ENCODE results near the gene DHX58. TPM values are rescaled to one million over a fixed set of nuclear protein-coding genes. Genes with fewer than 3 reads are reported as not detected.

The DHX58 gene
- total RNA-seq, 1 donor: 12.3 TPM

DNA sequence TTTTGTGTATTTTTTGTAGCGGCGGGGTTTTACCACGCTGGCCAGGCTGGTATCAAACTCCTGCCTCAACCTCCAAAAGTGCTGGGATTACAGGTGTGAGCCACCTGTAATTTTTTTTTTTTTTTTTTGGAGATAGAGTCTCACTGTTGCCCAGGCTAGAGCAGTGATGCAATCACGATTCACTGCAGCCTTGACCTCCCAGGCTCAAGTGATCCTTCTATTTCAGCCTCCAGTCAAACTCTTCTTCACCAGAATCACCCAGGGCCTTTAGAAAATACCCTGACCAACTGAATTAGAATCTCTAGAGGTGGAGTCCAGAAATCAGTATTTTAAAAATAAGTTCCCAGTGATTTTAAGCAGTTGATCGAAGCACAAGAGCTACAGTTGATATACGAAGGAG lies 22.6 kb upstream of the DHX58 start:
- Histone ChIP-seq H3K9me3 (ENCODE audit: low read depth, low read length) (no peaks in the 10 kb centered on the region), H3K27me3 (ENCODE audit: insufficient read depth, low read length) (no peaks in the 10 kb centered on the region), H3K4me1 (ENCODE audit: insufficient read depth, low read length) (peaks cover 80% of the 10 kb centered on the region), H3K4me3 (ENCODE audit: low read length) (no peak overlapping the region)

DNA sequence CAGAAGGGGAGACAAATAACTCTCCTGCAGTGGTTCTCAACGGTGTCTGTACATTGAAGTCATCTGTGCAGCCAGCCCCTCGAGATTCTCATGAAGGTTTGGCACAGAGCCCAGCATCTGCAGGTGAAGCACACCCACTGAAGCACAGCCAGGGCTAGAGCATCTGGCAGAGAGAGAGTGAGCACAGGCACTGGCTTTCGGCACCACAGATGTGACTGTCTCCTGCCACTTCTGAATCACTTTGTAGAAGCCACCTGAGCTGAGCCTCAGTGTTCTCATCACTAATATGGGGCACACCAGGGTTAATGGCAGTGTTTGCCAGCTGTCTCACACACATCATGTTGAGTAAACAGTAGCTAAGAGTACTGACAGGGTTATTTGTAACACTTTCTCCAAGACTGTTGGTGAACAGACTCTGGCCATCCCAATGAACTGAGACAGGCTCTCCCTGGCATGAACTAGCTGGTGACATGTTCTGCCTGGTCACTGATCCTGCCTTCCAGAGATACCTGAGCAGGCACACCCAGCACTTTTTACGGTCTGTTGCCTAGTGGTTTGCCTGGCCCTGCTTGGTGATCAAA lies 21.0 kb upstream of the DHX58 start:
- Histone ChIP-seq H3K27me3 (ENCODE audit: insufficient read depth, low read length) (no peaks in the 10 kb centered on the region), H3K4me3 (ENCODE audit: low read length) (no peak overlapping the region), H3K9me3 (ENCODE audit: low read depth, low read length) (no peaks in the 10 kb centered on the region), H3K4me1 (ENCODE audit: insufficient read depth, low read length) (peaks cover 73% of the 10 kb centered on the region)

DNA sequence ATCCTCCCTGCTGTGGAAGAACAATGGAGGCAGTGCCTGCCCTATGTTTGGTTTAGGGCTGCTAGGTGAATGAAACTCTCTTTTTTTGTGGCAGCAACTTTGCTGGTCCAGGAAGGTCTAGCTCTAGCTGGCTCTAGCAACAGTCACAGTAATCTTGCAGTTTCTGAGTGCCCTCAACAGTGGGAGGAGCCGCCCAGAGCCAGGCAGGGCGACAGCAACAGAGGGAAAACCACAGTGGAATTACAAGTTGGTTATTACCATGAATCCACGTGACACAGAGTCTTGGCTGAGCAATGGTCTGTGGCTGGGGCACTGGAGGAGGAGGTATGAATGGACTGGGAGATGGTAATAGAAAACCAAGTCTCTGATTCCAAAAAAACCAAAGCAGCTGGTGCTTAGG lies 20.4 kb upstream of the DHX58 start:
- no peaks in the 10 kb centered on the region for H3K9me3 ChIP-seq (ENCODE audit: low read depth, low read length)
- H3K4me3 ChIP-seq (ENCODE audit: low read length): no peak overlapping the region
- peaks cover 67% of the 10 kb centered on the region for H3K4me1 ChIP-seq (ENCODE audit: insufficient read depth, low read length)
- no peaks in the 10 kb centered on the region for H3K27me3 ChIP-seq (ENCODE audit: insufficient read depth, low read length)

DNA sequence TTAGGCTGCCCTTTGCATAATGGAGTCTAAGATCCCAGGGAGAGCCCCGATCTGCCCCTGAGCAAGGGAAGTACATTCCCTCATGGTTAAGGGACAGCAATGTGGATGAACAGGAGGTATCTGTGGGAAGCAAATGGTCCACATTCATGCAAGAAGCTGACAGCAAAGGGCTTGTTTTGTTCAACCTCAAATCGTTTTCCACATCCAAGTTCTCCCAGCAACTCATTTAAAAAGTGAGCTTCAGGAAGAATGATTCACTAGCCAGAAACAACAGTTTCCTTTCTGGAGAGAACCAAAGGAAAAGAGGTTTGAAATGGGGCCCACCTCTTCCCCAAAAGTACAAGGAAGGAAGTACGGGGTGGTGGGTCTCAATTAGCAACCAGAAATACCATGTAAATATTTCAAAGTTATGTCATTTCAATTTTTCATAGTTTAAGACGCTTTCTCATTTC lies 19.5 kb upstream of the DHX58 start:
- peaks cover 67% of the 10 kb centered on the region for H3K4me1 ChIP-seq (ENCODE audit: insufficient read depth, low read length)
- no peaks in the 10 kb centered on the region for H3K27me3 ChIP-seq (ENCODE audit: insufficient read depth, low read length)
- H3K9me3 ChIP-seq (ENCODE audit: low read depth, low read length): no peaks in the 10 kb centered on the region
- no peak overlapping the region for H3K4me3 ChIP-seq (ENCODE audit: low read length)

DNA sequence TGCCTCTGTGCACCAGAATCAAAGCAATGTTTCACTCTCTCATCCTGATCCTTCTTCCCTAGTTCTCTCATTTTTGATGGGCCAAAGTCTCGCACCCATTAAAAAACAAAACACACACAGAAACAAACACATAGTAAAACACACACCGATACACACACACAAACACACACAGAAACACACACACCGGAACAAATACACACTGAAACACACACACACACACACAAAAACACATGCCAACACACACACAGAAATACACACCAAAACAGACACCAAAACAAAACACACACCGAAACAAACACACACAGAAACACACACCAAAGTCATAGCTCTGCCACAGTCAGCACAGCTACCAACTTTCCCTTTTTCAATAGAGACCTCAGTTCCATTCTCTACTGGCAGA lies 18.7 kb upstream of the DHX58 start:
- Histone ChIP-seq H3K9me3 (ENCODE audit: low read depth, low read length) (no peaks in the 10 kb centered on the region), H3K27me3 (ENCODE audit: insufficient read depth, low read length) (no peaks in the 10 kb centered on the region), H3K4me3 (ENCODE audit: low read length) (no peak overlapping the region), H3K4me1 (ENCODE audit: insufficient read depth, low read length) (peaks cover 60% of the 10 kb centered on the region)

DNA sequence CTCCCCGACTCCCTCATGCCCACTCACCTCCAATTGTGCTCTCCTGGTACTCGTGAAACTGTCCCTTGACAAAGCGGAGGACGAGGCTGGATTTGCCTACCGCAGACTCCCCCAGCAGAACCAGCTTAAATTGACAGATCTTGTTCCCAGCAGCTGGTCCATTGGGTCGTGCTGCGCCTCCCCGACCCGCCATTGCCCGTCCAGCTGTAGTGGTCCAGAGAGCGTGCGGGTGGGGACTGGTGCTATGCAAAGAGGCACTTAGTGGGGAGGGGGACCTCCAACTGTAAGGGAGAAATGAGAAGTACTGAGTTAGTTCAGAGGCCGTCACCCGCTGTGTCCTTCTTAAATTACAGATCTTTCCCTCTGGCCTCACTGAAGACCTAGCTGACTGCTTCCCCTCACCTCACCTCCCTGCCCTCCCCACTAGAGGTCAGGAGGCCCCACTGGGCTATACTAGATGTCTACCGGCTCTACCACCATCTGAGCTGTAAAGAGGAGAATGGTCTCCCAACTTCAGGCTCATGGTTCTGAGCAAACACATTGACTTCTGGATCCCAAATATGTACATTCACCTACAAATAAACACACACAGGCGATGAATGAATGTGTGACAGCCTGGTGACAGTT lies 17.9 kb upstream of the DHX58 start:
- H3K4me3 ChIP-seq (ENCODE audit: low read length): no peak overlapping the region
- H3K27me3 ChIP-seq (ENCODE audit: insufficient read depth, low read length): no peaks in the 10 kb centered on the region
- no peaks in the 10 kb centered on the region for H3K9me3 ChIP-seq (ENCODE audit: low read depth, low read length)
- peaks cover 52% of the 10 kb centered on the region for H3K4me1 ChIP-seq (ENCODE audit: insufficient read depth, low read length)

DNA sequence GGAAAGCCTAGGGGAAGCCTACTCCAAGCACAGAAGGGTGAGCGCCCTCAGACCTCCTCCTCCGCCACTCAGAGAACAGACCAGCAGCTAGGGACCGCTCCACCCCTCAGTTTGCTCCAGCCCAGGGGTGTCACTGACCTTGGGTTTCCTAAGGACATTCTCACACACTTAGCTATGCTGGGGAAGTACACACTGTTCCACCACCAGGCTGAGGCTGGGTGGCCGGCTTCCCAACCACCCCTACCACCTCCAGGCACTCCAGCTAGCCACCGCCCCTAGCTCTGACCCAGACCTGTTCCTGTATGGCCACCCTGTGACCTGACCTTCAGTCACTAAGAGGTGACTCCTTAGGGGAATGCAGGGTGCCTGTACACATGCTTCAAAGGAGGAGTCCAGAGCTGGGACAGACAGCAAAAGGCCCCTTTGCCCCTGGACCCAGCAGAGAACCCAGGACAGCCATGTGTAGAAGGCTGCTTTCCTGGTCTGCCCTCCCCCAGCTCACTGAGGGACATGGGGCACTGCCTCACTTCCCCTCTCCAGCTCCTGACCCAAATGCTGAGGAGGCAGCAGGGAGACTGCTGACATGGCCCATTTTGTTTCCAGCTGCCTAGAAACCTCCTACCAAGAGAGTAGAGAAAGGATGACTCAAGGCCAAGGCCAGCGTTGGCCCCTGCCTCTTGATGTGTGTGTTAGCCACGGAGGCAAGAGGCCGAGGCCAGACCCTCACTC lies 16.8 kb upstream of the DHX58 start:
- Histone ChIP-seq H3K4me1 (ENCODE audit: insufficient read depth, low read length) (peaks cover 40% of the 10 kb centered on the region), H3K9me3 (ENCODE audit: low read depth, low read length) (no peaks in the 10 kb centered on the region), H3K4me3 (ENCODE audit: low read length) (no peak overlapping the region), H3K27me3 (ENCODE audit: insufficient read depth, low read length) (no peaks in the 10 kb centered on the region)

DNA sequence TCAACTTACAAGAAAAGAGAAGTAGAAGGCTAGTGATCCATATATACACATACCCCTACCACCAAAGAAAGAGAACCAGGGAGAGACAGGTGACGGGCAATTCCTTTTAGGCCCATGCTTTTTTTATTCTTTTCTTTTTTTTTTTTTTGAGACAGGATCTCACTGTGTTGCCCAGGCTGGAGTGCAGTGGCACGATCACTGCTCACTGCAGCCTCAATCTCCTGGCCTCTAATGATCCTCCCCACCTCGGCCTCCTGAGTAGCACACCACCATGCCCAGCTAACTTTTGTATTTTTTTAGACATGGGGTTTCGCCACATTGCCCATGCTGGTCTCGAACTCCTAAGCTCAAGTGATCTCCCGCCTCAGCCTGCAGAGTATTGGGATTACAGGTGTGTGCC lies 14.9 kb upstream of the DHX58 start:
- H3K4me1 ChIP-seq (ENCODE audit: insufficient read depth, low read length): peaks cover 22% of the 10 kb centered on the region
- no peak overlapping the region for H3K4me3 ChIP-seq (ENCODE audit: low read length)
- no peaks in the 10 kb centered on the region for H3K9me3 ChIP-seq (ENCODE audit: low read depth, low read length)
- no peaks in the 10 kb centered on the region for H3K27me3 ChIP-seq (ENCODE audit: insufficient read depth, low read length)

DNA sequence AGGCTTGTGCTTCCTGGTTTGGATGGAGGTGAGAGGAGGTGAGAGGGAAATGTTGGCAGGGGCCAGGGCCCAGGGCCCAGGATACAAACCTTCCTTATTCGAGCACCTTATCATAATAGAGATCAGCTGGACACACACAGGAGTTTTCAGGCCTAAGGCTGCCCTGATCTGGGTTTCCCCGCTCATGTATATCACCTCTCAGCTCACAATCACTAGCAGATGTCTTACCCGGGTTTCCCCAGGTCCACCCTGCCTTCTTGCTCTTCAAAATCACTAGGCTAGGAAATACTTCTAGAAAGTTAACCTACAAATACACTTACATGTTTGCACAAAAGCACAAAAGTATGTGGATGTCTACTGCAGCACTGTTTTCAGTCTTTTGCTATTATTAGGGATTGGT lies 14.3 kb upstream of the DHX58 start:
- no peaks in the 10 kb centered on the region for H3K9me3 ChIP-seq (ENCODE audit: low read depth, low read length)
- no peak overlapping the region for H3K4me3 ChIP-seq (ENCODE audit: low read length)
- H3K27me3 ChIP-seq (ENCODE audit: insufficient read depth, low read length): no peaks in the 10 kb centered on the region
- H3K4me1 ChIP-seq (ENCODE audit: insufficient read depth, low read length): peaks cover 16% of the 10 kb centered on the region

DNA sequence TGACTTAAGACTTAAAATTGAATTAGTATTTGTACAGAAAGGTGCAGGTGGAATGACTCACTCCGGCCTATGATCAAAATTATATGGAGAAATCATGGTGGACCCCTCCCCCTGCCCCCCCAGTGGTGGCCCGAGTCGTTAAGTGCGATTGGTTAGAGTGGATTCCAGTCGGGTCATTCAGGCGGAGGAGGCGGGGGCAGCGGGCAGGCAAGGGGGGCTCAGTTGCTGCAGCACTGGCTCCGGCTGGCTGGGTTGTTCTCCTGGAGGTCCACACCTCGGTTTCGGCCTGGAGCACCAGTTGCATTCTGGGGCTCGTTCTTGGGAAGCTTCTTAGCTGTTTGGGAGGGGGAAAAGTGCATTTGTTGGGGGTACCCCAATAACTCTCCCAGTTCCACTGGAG lies 13.1 kb upstream of the DHX58 start:
- Histone ChIP-seq H3K27me3 (ENCODE audit: insufficient read depth, low read length) (no peaks in the 10 kb centered on the region), H3K4me3 (ENCODE audit: low read length) (no peak overlapping the region), H3K9me3 (ENCODE audit: low read depth, low read length) (no peaks in the 10 kb centered on the region), H3K4me1 (ENCODE audit: insufficient read depth, low read length) (peaks cover 10% of the 10 kb centered on the region)

DNA sequence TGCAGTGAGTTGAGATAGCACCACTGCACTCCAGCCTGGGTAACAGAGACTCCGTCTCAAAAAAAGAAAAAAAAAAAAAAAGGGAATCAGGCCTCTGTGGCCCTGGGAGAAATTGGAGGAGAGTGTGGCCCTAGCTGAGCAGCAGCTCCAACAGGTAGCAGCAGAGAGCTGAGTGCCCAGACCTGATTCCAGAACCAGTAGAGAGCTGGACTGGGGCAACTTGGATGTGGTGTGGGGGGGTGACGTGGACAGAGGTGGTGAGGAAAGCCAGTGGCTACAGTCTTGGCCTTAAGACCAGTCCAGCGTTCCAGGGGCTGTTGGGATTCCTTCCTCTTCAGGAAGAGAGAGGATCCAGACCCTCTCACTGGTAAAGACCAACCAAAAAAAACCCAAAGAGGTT lies 11.7 kb upstream of the DHX58 start:
- no peaks in the 10 kb centered on the region for H3K9me3 ChIP-seq (ENCODE audit: low read depth, low read length)
- H3K4me3 ChIP-seq (ENCODE audit: low read length): no peak overlapping the region
- H3K4me1 ChIP-seq (ENCODE audit: insufficient read depth, low read length): peaks cover 16% of the 10 kb centered on the region
- no peaks in the 10 kb centered on the region for H3K27me3 ChIP-seq (ENCODE audit: insufficient read depth, low read length)

DNA sequence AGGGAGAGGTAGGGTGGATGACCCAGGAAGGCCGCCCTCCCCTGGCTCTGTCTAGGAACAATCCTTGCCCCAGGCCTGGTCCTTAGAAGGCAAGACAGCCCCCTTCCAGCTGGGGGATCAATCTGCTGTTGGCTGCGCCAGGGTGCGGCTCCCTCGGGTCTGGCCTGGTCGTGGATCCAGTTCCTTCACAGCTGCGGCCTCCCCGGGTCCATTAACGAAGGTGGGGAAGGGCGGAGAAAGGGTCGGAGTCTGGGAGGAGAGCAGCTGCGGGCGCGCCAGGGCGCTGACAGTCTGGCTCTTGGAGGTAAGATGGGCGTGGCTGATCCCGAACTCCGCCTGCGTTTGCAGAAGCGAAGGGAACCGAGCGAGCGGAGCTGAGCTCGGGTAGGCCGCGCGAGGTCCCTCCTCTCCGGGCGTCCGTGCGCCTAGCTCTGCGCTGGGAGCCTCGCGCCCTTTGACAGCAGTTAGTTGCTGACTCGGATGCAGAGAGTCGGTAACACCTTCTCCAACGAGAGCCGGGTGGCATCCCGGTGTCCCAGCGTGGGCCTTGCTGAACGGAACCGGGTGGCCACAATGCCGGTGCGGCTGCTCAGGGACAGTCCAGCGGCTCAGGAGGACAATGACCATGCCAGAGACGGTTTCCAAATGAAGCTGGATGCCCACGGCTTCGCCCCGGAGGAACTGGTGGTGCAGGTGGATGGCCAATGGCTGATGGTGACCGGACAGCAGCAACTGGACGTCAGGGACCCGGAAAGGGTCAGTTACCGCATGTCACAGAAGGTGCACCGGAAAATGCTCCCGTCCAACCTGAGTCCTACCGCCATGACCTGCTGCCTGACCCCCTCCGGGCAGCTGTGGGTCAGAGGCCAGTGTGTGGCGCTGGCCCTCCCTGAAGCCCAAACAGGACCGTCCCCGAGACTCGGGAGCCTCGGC lies 10.1 kb upstream of the DHX58 start, which contains the start of gene HSPB9:
Gene HSPB9 (plus strand): TSS at position 434 of the 933 bp plus-strand sequence. CDS start 47 bp downstream, at position 481.
- H3K4me1 ChIP-seq (ENCODE audit: insufficient read depth, low read length): peaks cover 16% of the 10 kb centered on the region
- H3K27me3 ChIP-seq (ENCODE audit: insufficient read depth, low read length): no peaks in the 10 kb centered on the region
- H3K9me3 ChIP-seq (ENCODE audit: low read depth, low read length): no peaks in the 10 kb centered on the region
- no peak within 1 kb of the TSS for H3K4me3 ChIP-seq (ENCODE audit: low read length)

DNA sequence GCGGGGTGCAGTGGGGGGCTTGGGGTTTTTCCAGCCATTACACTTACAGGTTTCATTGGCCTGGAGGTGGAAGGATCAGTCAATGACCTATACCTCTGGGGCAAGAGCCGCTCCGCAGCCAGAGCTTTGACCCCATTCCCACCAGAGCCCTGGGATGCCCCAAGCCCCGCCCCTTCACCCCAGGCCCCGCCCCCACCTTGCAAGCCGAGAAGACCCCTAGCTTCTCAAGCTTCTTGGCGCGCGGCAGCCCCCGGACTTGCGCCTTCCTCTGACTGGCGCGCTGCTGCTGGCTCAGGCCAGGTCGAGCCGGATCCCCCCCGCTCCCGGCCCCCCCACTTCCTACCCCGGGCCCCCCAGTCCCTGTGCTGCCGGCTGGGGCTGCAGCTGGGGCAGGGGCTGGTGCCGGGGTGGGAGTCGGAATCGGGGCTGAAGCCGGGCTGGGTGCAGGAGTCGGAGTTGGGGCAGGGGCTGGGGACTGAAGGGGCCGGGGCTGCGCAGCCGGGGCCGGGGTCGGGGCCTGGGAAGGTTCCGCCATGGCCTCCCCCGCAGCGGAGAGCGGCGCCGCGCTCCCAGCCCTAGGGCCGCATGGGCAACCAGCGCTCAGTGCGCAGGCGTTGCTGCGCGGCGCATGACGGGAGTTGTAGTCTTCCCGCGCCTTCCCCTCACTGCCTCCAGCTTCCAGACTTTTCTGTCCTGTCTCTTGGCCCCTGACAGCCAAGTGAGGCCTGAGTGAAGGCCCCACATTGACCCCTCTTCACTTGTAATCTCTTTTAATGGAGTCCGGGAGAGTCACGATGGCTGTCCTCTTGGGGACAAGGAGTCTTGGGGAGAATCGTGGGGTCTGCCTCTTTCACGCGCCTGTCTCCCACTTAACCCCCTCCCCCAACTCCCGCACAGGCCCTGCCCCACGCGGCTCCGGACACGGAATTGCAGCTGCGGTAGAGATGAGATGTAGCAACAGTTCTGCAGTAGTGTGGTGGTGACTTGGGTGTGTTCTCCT lies 8.6 kb upstream of the DHX58 start, which contains the start of gene KAT2A:
Gene KAT2A (minus strand): TSS at position 598 of the 1,000 bp plus-strand sequence. CDS start 63 bp downstream, at position 535.
- peak within 1 kb of the TSS; percentile 18 for H3K4me3 ChIP-seq (ENCODE audit: low read length)
- H3K27me3 ChIP-seq (ENCODE audit: insufficient read depth, low read length): no peaks in the 10 kb centered on the region
- peaks cover 22% of the 10 kb centered on the region for H3K4me1 ChIP-seq (ENCODE audit: insufficient read depth, low read length)
- no peaks in the 10 kb centered on the region for H3K9me3 ChIP-seq (ENCODE audit: low read depth, low read length)
